EH (cell line): Measurements from ENCODE around the gene RFX8.
"Not testable (repeated sequence)": the region's sequence is repeated elsewhere in the genome, so short reads cannot be mapped to it uniquely, and the experiment has no call there.

Experiments
- DNase-seq: peaks from one replicate; pipeline ENCODE4 v3.0.0-alpha.2; 2015; ENCODE audit warnings: low read depth

Gene RFX8

DNA sequence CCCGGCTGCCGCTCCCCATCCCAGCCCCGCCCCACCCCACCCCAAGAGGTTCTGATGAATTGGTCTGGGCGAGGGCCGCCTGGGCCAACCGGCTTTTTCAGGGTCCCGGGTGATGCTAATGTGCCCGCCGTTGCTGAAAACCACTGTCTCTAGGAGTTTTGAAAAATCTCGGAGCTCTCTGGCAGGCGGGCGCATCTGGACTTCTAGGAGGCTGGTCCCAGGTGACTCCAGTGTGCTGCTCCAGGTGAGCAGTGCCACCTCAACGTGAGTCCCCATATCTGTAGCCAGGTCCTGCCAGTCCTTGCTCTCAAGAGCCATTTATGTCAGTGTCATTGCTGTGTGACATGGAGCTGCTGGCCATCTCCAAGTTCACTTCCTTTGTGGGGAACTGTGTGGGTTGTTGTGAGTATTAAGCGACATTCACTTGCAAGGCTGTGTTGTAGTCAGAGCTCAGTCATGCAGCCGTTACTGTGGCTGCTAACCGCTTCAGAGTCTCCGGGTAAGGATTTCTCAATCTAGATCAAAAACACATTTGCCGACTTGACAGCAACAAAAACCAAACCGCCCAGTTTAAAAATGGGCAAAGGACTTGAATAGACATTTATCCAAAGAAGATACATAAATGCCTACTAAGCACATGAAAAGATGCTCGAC, at the start of gene RFX8:
Gene RFX8, minus strand, starts transcription at position 382 of the 654 bp plus-strand sequence. CDS start 8,264 bp downstream, outside the sequence.
- DNase-seq: peak; percentile 93

DNA sequence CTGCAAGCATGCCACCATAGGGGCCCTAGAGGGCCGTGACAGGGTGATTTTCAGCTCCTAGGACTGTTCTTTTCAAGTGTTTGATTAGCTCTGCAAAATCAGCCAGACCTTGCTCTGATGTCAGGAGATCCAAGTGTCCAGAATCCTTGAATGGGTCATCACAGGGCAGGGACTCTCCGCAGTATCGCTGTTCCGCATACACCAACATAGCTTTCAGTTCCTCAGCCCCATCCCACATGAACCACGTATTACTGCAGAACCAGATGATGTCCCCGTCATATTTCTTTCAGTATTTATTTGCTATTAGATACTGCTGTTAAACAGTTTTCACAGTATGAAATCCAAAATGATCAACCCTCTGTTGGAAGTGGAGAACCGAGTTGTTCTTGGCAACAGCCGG, 46.6 kb upstream of the RFX8 start:
- no peak for DNase-seq

DNA sequence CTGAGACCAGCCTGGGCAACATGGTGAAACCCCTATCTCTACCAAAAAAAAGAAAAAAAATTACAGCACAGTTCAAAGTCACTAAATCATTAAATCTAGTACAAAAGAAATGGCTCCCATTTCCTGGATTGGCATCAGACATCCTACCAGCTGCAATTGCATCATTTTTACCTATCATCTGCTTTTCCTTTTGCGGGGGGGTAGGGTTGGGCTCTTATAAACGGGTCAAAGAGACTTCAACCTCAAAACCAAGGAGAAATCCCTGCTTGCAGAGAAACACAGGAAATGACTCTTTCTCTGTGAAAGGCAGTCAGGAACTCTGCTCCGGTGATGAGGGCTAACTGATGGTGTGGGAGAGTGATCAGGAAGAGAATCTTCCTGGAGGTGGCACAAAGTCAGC, 45.3 kb upstream of the RFX8 start:
- DNase-seq: peak; percentile 57

DNA sequence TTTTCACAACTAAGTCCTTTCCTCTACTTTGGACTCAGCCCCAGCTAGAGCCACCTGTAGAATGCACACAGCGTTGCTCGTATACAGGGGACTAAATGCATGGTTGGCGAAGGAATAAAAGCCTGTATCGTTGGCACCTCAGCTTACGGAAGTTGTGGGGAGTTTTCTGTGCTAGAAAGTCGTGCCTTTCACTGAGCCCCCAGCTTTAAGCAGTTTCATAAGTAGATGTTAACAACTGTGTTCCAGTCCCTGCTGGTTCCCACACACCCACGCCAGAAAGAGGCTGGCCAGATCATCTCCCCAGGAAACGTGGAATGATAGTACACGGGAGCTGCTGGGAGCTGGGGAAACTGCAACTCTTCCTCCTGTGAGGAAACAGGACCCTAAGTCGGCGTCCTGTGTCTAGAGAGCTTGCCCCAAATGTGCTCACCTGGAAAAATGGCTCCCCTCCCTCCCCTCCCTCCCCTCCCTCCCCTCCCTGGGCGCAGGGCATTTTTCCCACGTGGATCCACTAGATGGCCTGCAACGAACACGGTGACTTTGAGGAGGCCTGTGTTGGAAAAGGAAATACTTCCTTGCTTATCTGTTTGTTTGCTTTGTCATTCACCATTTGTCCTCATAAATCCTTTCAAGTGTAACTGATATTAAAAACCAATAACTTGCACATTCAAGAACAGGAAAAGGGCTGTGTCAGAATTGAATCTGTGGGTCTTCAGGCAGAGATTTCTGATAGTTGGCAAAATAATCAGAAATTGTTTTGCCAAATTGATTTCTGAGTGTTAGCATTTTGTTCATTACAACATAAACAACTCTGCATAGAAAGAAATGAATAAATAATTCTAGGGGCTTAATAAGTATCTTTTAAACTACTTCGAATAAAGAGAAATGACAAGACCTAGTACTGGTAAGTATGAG, 43.9 kb upstream of the RFX8 start:
- DNase-seq: peak; percentile 58

DNA sequence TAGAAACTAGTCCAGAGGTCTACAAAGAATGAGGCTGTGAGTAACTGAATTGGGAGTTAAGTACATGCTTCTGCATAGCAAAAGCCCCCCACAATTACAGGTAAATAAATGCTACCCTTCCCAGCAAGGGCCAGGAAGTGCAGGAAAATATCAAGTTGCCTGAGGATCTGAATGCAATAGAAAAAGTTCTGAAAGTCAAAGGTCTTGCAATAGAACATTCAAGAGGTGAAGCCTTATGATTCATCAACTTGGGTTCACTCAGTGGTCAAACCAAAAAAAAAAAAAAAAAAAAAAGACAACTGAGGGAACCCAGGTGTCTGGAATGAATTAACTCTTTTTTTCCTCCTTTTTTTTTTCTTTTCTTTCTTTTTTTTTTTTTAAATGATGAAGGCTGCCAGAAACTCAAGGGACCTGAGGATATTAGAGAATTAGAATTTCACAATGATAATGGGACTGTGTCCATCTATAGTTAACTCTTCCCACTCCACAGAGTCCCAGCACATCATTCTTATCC, 42.9 kb upstream of the RFX8 start:
- peak; percentile 65 for DNase-seq

DNA sequence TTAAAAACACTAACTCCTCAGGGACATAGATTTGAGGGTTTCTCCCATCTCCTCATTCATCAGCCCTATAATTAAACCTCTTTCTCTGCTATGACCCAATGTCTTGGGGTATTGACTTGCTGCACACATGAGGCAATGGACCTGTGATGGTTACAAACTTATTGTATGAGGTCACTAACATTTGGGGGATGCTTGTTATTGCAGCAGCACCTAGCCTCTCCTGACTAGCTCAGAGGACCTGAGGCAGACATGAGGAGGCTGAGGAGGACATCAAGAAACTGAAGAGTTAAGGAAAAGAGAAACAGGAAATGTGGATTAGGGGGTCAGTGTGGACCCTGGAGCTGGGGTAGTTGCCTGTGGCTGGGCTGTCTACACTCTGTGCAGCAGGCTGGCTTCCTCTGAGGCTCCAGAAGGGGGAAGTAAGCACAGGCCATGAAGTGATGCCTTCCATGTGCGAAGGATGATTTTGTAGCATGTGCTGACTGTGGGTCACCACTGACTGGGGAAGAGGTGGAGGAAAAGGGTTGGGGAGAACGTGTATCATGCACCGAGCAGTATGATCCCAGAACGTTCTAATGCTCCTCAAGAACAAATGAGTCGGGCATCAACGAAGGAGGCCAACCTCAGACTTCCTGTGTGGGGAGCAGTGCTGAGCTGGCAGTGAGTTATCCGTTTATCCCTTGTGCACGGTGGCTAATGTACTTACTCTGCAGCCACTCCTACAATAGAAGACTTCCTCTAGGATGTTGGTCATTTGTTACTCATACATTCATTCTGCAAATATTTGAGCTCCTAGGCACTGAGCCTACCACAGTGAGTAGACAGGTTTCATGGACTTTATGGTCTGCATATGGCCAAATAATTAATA, 42.1 kb upstream of the RFX8 start:
- DNase-seq: peak; percentile 95

DNA sequence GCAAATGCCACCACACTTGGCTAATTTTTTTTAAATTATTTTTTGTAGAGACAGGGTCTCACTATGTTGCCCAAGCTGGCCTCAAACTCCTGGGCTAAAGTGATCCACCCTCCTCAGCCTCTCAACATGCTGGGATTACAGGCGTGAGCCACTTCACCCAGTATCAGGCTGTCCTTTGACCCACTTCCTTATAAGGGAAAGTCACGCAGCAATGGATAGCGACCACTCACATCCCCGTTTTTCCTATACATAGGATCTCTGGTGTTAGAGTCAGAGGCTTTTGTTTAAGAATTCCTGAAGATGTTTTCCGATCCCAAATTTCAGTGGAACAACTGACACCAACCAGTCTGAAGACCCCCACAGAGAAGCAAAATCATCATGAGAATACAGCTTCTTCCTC, 41.4 kb upstream of the RFX8 start:
- DNase-seq: no peak

DNA sequence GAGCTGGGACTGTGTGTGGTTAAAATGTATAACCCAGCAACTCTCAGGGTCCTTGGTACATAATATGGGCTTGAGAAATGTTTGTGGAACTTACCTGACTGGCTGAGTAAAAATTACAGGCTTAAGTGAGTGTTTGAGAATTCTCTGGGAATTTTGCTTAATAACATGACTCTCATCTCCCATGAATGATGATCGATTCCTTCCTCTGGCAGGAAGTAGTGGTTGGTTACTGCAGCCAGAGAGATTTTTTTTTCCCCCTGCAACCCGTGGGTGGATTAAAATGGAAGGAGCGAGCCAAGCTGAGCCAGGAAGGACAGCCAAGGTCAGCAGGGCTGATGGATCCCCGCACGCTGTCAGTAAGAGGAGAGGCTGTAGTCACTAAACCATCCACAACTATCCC, 40.6 kb upstream of the RFX8 start:
- peak; percentile 41 for DNase-seq

DNA sequence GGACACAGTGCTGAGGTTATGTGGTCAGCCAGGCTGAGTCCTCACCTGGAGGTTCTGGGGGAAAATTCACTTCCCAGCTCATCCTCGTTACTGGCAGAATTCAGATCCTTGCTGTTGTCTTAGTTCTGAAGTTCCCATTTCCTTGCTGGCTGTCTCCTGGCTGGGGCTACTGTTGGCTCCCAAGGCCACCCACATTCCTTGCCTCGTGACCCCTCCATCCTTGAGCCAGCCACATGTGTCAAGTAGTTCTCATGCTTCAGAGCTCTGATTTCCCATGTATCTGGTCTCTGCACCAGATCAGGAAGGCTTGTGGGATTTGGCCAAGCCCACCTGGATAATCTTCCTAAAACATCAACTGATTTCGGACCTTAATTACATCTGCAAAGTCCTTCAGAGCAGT, 38.1 kb upstream of the RFX8 start:
- DNase-seq: no peak

DNA sequence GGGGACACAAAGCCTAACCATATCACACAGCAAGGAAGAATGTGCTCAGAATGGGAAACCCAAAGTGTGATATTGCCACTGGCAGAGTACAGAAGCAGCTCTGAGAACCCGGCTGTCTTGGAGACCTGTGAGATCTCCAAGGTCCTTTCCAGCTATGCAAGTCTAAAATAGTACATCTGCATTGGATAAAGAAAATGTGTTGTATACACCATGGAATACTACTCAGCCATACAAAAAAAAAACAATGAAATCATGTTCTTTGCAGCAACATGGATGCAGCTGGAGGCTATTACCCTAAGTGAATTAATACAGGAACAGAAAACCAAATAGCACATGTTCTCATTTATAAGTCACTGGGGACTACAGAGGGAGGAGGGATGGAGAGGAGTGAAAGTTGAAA, 36.5 kb upstream of the RFX8 start:
- no peak for DNase-seq

DNA sequence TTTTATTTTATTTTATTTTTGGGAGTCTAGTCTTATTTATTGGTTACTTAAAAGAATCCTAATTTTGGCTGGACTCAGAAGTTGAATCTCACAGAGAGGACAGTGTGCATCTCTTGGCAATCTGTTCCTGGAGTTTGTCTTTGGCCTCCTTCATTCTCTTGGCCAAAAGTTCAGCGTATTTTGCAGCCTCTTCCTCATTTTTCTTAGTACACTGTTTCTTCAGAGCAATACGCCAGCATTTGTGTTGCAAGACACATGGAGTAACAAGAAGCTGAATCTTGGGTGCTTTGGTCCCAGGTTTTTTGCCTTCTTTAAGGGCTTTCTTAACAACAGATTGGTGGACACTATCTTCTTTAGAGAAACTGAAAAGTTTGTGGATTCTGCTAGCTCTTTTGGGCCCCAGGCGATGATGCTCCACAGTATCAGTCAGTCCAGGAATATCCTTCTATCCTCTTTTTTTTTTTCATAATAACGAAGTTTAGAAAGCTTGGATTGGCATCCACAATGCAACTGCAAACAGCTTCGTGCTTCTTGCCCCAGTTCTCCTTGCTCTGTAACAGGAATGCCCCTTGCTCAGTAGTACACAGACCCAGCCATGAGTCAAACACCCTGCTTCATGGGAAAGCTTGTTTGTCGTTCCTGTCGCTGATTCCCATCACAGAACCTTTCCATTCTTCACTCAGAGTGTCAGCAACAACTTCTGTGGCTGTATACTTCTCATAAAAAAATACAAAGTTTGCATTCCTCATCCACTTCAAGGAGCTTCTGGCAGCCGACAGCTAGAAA, 34.8 kb upstream of the RFX8 start:
- DNase-seq: no peak

DNA sequence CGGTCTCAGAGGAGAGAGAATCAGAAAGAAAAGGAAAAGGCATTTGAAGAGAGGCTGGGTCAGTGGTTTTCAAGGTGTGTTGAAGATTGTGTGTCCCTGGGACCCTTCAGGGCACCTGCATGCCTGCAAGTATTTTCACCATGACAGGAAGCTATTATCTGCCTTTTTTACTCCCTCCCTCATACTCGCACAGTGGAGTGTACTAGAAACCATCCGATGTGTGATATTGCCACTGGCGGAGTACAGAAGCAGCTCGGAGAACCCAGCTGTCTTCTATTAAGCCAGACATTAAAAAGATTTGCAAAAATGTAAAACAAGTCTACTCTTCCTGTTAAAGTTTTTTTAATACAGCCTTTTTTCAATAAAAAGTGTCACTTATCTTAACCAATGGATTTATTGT, 33.7 kb upstream of the RFX8 start:
- DNase-seq: no peak

DNA sequence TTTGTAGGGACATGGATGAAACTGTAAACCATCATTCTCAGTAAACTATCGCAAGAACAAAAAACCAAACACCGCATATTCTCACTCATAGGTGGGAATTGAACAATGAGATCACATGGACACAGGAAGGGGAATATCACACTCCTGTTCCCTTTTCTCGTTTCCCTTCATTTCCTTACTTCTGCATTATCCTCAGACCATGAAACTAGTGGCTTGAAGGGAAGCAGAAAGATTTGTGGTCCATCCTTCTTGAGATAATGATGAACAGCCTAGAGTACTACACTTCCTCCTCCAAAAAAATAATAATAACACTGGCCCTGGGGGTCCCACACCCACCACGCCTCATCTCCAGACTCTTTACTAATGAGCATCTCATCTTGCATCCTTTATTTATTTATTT, 30.4 kb upstream of the RFX8 start:
- not testable (repeated sequence) for DNase-seq

DNA sequence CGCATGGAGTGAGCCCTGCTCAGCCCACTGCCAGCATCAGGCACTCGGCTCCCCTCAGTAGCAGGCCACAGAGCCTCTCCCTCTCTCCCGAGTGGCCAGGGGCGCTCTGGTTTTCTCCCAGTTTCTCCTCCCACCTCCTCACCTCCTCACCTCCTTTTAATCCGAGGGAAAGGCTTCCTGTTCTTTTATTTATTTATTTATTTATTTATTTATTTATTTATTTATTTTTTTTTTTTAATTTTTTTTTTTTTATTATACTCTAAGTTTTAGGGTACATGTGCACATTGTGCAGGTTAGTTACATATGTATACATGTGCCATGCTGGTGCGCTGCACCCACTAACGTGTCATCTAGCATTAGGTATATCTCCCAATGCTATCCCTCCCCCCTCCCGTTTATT, 29.8 kb upstream of the RFX8 start:
- not testable (repeated sequence) for DNase-seq

DNA sequence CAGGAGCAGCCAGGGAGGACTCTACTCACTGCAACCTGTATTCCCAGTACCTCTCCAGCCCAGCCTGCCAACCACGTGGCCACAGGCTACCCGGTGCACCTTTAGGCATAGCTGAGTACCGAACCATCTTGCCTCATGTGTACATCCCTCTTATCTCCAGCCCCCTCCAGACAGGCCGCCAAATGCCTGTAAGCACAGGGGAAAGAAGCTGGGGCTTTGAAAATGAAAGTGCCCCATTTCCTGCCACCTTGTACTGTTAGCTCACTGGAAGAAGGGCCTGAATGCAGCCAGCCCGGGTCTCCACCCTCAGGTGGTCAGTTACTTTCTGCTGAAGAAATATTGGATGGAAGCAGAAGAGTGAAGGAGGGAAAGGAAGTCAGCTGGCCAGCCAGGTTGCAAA, 27.2 kb upstream of the RFX8 start:
- DNase-seq: no peak

DNA sequence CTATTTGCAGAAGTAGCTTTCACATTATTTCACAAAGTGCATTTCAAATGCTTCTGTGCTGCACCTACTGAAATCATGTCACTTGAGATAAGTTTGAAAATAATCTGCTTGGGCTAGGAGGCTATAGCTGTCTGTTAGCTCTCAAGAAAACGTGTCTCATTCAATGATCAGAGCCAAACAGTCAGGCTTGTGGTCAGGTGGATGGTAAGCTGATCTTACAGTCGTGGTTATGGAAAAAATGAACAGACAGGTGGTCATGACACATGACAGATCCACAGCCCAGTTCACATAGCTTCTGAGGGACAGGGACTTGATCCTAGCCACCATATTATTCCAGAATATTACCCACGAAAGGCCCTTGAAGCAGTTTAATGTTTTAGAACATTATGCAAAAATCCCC, 26.5 kb upstream of the RFX8 start:
- DNase-seq: no peak

DNA sequence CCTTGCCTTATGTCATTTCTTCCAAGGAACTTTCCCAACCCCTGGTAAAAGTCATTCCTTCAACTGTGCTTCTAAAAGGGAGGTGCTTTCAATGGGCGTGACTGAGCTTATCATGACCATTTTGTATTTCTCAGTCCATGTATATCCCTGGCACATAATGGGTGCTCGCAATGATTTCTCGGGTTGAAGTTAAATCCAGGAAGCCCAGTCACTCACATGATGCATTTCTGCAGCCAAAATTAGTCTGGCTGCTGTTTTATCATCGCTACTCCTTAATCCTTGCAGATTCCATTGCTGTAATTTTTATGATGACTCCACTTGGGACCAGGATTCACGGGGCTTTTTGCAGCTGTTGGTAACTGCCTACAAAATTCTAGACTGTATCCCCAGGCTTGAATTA, 25.9 kb upstream of the RFX8 start:
- no peak for DNase-seq

DNA sequence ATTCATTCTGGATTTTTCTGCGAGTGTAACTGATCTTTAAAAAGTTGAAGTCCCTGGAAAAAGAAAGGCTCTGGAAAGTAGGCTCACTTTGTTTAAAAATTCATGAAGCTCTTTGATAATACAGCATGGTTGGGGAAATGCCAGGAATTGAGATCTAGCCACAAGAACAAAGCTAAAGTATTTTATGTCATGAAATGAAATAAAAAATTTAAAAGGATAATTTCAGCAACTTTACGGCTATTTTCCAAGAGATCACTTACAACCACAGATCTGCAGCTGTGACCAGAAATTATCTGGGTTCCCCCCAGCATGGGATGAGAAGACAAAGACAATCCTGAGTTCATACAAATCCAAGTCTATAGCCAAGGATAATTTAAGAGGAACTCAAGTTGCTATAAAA, 25.3 kb upstream of the RFX8 start:
- peak; percentile 47 for DNase-seq

DNA sequence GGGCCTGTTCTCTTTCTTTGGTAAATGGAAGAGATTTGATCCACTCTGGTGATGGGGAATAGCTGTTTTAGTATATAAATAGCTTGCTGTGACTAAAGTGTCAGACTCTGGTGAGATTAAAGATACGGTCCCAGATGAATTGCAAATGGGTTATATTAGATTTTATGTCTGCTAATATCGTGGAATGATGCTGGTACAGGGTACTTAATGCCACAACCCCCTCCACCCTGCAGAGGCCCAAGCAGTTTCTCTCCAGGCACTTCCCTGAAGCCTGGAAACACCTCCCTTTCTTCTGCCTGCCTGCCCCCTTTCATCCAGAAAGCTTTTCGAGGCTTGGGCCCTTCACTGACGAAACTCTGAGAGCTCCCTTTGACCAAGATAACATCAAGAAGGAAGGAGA, 21.4 kb upstream of the RFX8 start:
- DNase-seq: no peak

DNA sequence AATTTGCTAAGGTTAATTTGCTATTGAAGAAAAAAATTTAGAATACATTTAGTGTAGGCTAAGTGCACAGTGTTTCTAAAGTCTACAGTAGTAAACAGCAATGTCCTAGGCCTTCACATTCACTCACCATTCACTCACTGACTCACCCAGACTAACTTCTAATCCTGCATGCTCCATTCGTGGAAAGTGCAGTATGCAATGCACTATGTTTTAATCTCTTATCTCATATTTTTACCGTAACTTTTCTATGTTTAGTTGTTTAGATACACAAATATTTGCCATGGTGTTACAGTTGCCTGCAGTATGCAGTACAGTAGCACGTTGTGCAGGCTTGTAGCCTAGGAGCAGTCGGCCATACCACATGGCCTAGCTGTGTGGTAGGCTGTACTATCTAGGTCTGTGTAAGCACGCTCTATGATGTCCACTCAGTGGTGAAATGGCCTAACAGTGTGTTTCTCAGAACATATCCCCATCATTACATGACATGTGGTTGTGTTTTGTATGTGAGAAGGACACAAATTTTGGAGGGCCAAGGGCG, 18.1 kb upstream of the RFX8 start:
- DNase-seq: no peak

DNA sequence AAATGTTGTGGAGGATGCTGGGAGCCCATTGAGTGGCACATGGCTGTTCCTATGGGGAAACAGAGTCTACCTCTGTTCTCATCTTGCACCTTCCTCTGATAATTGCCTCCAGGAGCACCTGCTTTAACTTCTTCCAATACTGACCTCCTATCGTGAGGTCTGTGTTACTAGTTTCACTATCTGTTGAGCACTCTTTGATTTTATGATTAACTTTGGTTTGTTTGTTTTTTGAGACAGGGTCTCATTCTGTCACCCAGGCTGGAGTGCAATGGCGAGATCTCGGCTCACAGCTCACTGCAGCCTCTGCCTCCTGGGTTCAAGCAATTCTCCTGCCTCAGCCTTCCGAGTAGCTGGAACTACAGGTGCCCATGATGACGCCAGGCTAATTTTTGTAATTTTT, 12.1 kb upstream of the RFX8 start:
- no peak for DNase-seq
